ENCODE results near the gene CPPED1.

- TF ChIP-seq CTCF (IDR thresholded peaks at IDR 0.05) = no peak
- no peak for TF ChIP-seq POLR2A (IDR thresholded peaks at IDR 0.05)
Measured at GRCh38 chr16:12646490-12647274, 157.0 kb downstream of the CPPED1 start.
